GM12878 (cell line): ENCODE measurements around the gene INPP4B. TPM values are rescaled to one million over a fixed set of nuclear protein-coding genes. Genes with fewer than 3 reads are reported as not detected.

ENCODE experiments used
- BCL11A ChIP-seq: IDR thresholded peaks from 2 replicates; pipeline ENCODE4 v1.6.1; 2011; ENCODE audit warnings: low read depth, low read length
- BHLHE40 ChIP-seq, 2 experiments: fragments of 450-650 bp in 1 of 2; IDR thresholded peaks; 2 replicates each; pipeline ENCODE4 v1.6.1; 2011 to 2017; ENCODE audit warnings: low read depth in 2 of 2, borderline replicate concordance in 1 of 2, improper control_type of control experiment in 1 of 2, low read length in 1 of 2, mild to moderate bottlenecking in 1 of 2
- HCFC1 ChIP-seq: fragments of 150-350 bp; IDR thresholded peaks from 2 replicates; pipeline ENCODE4 v1.6.1; 2014; ENCODE audit warnings: low read length
- IRF3 ChIP-seq: fragments of 450-650 bp; IDR thresholded peaks from 2 replicates; pipeline ENCODE4 v1.6.1; 2014; ENCODE audit warnings: mild to moderate bottlenecking
- IRF5 ChIP-seq: fragments of 450-650 bp; IDR thresholded peaks from 2 replicates; pipeline ENCODE4 v1.6.1; 2017; ENCODE audit warnings: borderline replicate concordance
- MLLT1 ChIP-seq: fragments of 450-650 bp; IDR thresholded peaks from 2 replicates; pipeline ENCODE4 v1.6.1; 2016; ENCODE audit warnings: mild to moderate bottlenecking
- PML ChIP-seq: IDR thresholded peaks from 2 replicates; pipeline ENCODE4 v1.6.1; 2012; ENCODE audit warnings: low read length, inconsistent platforms
- RUNX3 ChIP-seq: IDR thresholded peaks from 2 replicates; pipeline ENCODE4 v1.6.1; 2012; ENCODE audit warnings: low read length, inconsistent platforms
- SUZ12 ChIP-seq: fragments of 200-600 bp; sonication (generic); IDR thresholded peaks from one replicate; pipeline ENCODE4 v1.6.1; 2018; ENCODE audit warnings: antibody characterized with exemption, mild to moderate bottlenecking; ENCODE audit not compliant: unreplicated experiment
- TCF3 ChIP-seq: IDR thresholded peaks from 2 replicates; pipeline ENCODE4 v1.6.1; 2012; ENCODE audit warnings: low read depth, mild to moderate bottlenecking, low read length, borderline replicate concordance; ENCODE audit not compliant: insufficient read depth
- polyA plus RNA-seq, 11 experiments: library from polyadenylated mRNA; depleted of rRNA in 4 of 11; unstranded in 6 of 11; stranded (reverse) in 5 of 11; fragments of >200 nt; fragmentation: Nextera tagmentation in 4 of 11; fragmentation: Illumina TruSeq in 1 of 11; extraction: Ambion mirVana in 4 of 11; extraction: Trizol in 1 of 11; gene quantifications; 1 replicate in 1 of 11; 2 replicates in 10 of 11; pipeline versions ENCODE4 v1.2.1 to v1.2.3, GENCODE V29; 2011 to 2016; ENCODE audit warnings: inconsistent platforms in 2 of 11, missing spikeins in 2 of 11, low read depth in 1 of 11
- total RNA-seq, 4 experiments: library from RNA; depleted of rRNA in 3 of 4; stranded (reverse); fragments of >200 nt in 3 of 4; fragmentation: Illumina TruSeq in 1 of 4; extraction: Trizol in 1 of 4; gene quantifications; 2 replicates each; pipeline versions ENCODE4 v1.2.1 to v1.2.3, GENCODE V29; 2013 to 2021
- TF ChIP-seq, protein P1 (sequence below): IDR thresholded peaks from 2 replicates; pipeline ENCODE4 v1.6.1; 2012; ENCODE audit warnings: low read depth, low read length, improper control_type of control experiment

INPP4B gene
- total and polyA plus RNA-seq, 10 of the 15 experiments (the other 5 are each of a cell fraction or from before 2014, with no cell fraction given), result 0.53 to 11.2 (median 0.95) TPM

GRCh38 chr4:142230991-142231390, 615.1 kb downstream of the INPP4B start (continued):
- no peak for TF ChIP-seq TCF3
- no peak for TF ChIP-seq HCFC1
- no peak for TF ChIP-seq IRF5
- TF ChIP-seq PML, result no peak
- no peak for TF ChIP-seq SUZ12
- no peak for TF ChIP-seq BCL11A
- TF ChIP-seq BHLHE40 (IDR thresholded peaks at IDR 0.05; ENCODE audit: borderline replicate concordance in 1 of 2, low read depth in 2 of 2, low read length in 1 of 2), result no peak
- TF ChIP-seq, protein P1, sequence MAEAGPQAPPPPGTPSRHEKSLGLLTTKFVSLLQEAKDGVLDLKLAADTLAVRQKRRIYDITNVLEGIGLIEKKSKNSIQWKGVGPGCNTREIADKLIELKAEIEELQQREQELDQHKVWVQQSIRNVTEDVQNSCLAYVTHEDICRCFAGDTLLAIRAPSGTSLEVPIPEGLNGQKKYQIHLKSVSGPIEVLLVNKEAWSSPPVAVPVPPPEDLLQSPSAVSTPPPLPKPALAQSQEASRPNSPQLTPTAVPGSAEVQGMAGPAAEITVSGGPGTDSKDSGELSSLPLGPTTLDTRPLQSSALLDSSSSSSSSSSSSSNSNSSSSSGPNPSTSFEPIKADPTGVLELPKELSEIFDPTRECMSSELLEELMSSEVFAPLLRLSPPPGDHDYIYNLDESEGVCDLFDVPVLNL, result no peak
- no peak for TF ChIP-seq IRF3
- no peak for TF ChIP-seq MLLT1
- TF ChIP-seq RUNX3, result no peak
